ENCODE results near the gene PARD3B.

DNA sequence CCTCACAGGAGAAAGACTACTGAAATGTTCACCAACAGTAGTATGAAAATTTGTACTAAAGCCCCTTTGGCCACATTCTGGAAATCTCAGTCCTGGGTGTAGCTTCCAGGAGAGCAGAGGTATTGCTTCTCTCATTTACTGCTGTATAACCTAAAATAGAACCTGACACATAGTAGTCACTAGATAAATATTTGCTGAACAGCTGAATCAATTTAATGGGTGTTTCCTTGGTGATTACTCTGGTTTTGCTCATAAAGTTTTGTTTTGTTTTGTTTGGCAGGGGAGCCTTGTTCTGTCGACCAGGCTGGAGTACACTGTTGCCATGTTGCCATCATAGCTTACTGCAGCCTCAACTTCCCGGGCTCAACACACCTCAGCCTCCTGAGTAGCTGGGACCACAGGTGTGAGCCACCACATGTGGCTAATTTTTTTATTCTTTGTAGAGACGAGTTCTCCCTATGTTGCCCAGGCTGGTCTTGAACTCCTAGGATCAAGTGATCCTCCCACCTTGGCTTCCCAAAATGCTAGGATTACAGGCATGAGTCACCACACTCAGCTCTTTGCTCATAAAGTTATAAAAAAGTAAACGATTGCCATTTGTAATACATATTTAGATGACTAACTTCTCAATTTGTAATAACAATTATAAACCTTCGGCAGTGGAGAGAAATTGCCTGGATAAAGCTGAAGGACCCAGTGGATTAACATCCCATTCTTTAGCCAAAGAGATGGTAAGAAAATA lies 11.5 kb upstream of the PARD3B start:
- TF ChIP-seq POLR2AphosphoS5 (IDR thresholded peaks at IDR 0.05): no peak
- no peak for TF ChIP-seq POLR2A (IDR thresholded peaks at IDR 0.05)
- TF ChIP-seq, protein P1, sequence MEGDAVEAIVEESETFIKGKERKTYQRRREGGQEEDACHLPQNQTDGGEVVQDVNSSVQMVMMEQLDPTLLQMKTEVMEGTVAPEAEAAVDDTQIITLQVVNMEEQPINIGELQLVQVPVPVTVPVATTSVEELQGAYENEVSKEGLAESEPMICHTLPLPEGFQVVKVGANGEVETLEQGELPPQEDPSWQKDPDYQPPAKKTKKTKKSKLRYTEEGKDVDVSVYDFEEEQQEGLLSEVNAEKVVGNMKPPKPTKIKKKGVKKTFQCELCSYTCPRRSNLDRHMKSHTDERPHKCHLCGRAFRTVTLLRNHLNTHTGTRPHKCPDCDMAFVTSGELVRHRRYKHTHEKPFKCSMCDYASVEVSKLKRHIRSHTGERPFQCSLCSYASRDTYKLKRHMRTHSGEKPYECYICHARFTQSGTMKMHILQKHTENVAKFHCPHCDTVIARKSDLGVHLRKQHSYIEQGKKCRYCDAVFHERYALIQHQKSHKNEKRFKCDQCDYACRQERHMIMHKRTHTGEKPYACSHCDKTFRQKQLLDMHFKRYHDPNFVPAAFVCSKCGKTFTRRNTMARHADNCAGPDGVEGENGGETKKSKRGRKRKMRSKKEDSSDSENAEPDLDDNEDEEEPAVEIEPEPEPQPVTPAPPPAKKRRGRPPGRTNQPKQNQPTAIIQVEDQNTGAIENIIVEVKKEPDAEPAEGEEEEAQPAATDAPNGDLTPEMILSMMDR (IDR thresholded peaks at IDR 0.05): no peak
- no peak for TF ChIP-seq EP300 (IDR thresholded peaks at IDR 0.05)

Data from stomach (tissue), 4 donors.